GM23338 (cell line): ENCODE results near the gene PHLDB2. TPM values are rescaled to one million over a fixed set of nuclear protein-coding genes. Genes with fewer than 3 reads are reported as not detected.

ENCODE experiments used
- ATAC-seq: fragments of 200-7000 bp; cut with Tn5 transposase; 3 replicates; pipeline ENCODE4 v1.9.1; 2020
- DNase-seq: peaks from one replicate; pipeline ENCODE4 v3.0.0-alpha.2; 2015; ENCODE audit warnings: low spot score
- H2AFZ ChIP-seq: fragments of 200-600 bp; sonication (generic); 2 replicates; pipeline ENCODE4 v1.8.0; 2016; ENCODE audit warnings: antibody characterized with exemption, mild to moderate bottlenecking, moderate library complexity
- H3F3A ChIP-seq: fragments of 200-600 bp; sonication (generic); replicated peaks from 2 replicates; pipeline ENCODE4 v1.8.0; 2017; ENCODE audit warnings: antibody characterized with exemption, mixed run types, low read depth
- H3K27ac ChIP-seq: fragments of 200-600 bp; sonication (generic); 2 replicates; pipeline ENCODE4 v1.6.1; 2016; ENCODE audit warnings: low read depth
- H3K27me3 ChIP-seq: fragments of 200-600 bp; sonication (generic); 2 replicates; pipeline ENCODE4 v1.8.0; 2016; ENCODE audit warnings: mild to moderate bottlenecking, mixed run types, moderate library complexity; ENCODE audit not compliant: insufficient read depth
- H3K36me3 ChIP-seq: fragments of 200-600 bp; sonication (generic); 2 replicates; pipeline ENCODE4 v1.8.0; 2016; ENCODE audit warnings: mild to moderate bottlenecking; ENCODE audit not compliant: insufficient read depth
- H3K4me1 ChIP-seq: fragments of 200-600 bp; sonication (generic); 2 replicates; pipeline ENCODE4 v1.8.0; 2016; ENCODE audit warnings: mild to moderate bottlenecking, moderate library complexity; ENCODE audit not compliant: insufficient read depth
- H3K4me2 ChIP-seq: fragments of 200-600 bp; sonication (generic); 2 replicates; pipeline ENCODE4 v1.7.1; 2017; ENCODE audit warnings: mixed run types
- H3K4me3 ChIP-seq: fragments of 200-600 bp; sonication (generic); 2 replicates; pipeline ENCODE4 v1.6.1; 2016; ENCODE audit warnings: mixed run types
- H3K79me2 ChIP-seq: fragments of 200-600 bp; sonication (generic); replicated peaks from 2 replicates; pipeline ENCODE4 v1.8.0; 2017; ENCODE audit warnings: mild to moderate bottlenecking; ENCODE audit not compliant: insufficient read depth
- H3K9me2 ChIP-seq: fragments of 200-600 bp; sonication (generic); 2 replicates; pipeline ENCODE4 v1.8.0; 2017; ENCODE audit not compliant: insufficient read depth
- H4K20me1 ChIP-seq: fragments of 200-600 bp; sonication (generic); replicated peaks from 2 replicates; pipeline ENCODE4 v1.8.0; 2017; ENCODE audit warnings: mild to moderate bottlenecking; ENCODE audit not compliant: insufficient read depth
- H3K27ac Mint-ChIP-seq: 2 replicates; pipeline ENCODE4 v1.8.0; 2020; ENCODE audit warnings: inconsistent platforms, mild to moderate bottlenecking, moderate library complexity, mixed read lengths
- H3K27me3 Mint-ChIP-seq: 3 replicates; pipeline ENCODE4 v1.8.0; 2022; ENCODE audit warnings: low read depth, mild to moderate bottlenecking, moderate library complexity, mixed read lengths, inconsistent platforms; ENCODE audit not compliant: insufficient read depth, poor library complexity
- H3K36me3 Mint-ChIP-seq: 3 replicates; pipeline ENCODE4 v1.8.0; 2021; ENCODE audit warnings: low read depth, mild to moderate bottlenecking, inconsistent platforms, moderate library complexity, mixed read lengths
- H3K4me1 Mint-ChIP-seq: 3 replicates; pipeline ENCODE4 v1.8.0; 2020; ENCODE audit warnings: mild to moderate bottlenecking, inconsistent platforms, mixed read lengths
- H3K4me3 Mint-ChIP-seq: 3 replicates; pipeline ENCODE4 v1.8.0; 2021; ENCODE audit warnings: moderate library complexity, mild to moderate bottlenecking, inconsistent platforms, mixed read lengths
- H3K9me3 Mint-ChIP-seq: 3 replicates; pipeline ENCODE4 v1.8.0; 2020; ENCODE audit warnings: moderate library complexity, mild to moderate bottlenecking, inconsistent platforms, mixed read lengths
- CREB1 ChIP-seq: fragments of 250-450 bp; sonication (Bioruptor Pico); IDR thresholded peaks from 2 replicates; pipeline ENCODE4 v1.5.0; 2020; ENCODE audit warnings: low read depth, mild to moderate bottlenecking, moderate library complexity
- EZH2 ChIP-seq: fragments of 200-600 bp; sonication (generic); IDR thresholded peaks from one replicate; pipeline ENCODE4 v1.8.0; 2017; ENCODE audit warnings: antibody characterized with exemption, mild to moderate bottlenecking, low read depth; ENCODE audit not compliant: unreplicated experiment
- EZH2phosphoT487 ChIP-seq: fragments of 200-600 bp; sonication (generic); IDR thresholded peaks from one replicate; pipeline ENCODE4 v1.8.1; 2018; ENCODE audit warnings: antibody characterized with exemption; ENCODE audit not compliant: unreplicated experiment
- JUNB ChIP-seq: IDR thresholded peaks from one replicate; pipeline ENCODE4 v1.6.1; 2016; ENCODE audit warnings: antibody characterized with exemption; ENCODE audit not compliant: unreplicated experiment
- NANOG ChIP-seq: IDR thresholded peaks from 2 replicates; pipeline ENCODE4 v1.6.1; 2016; ENCODE audit warnings: antibody characterized with exemption, borderline replicate concordance
- POLR2AphosphoS5 ChIP-seq: IDR thresholded peaks from 2 replicates; pipeline ENCODE4 v1.6.1; 2016; ENCODE audit warnings: antibody characterized with exemption, low read depth
- STAT1 ChIP-seq: IDR thresholded peaks from one replicate; pipeline ENCODE4 v1.6.1; 2016; ENCODE audit warnings: antibody characterized with exemption; ENCODE audit not compliant: unreplicated experiment
- ZNF114 ChIP-seq: fragments of 250-450 bp; sonication (Bioruptor Pico); IDR thresholded peaks from 2 replicates; pipeline ENCODE4 v1.5.0; 2020; ENCODE audit warnings: mild to moderate bottlenecking, moderate library complexity
- ZNF331 ChIP-seq: fragments of 250-450 bp; sonication (Bioruptor Pico); IDR thresholded peaks from 2 replicates; pipeline ENCODE4 v1.5.0; 2020; ENCODE audit warnings: low read depth, mild to moderate bottlenecking, moderate library complexity
- polyA plus RNA-seq: library from polyadenylated mRNA; unstranded; fragments of >200 nt; fragmentation: Nextera tagmentation; extraction: Ambion mirVana; gene quantifications from 2 replicates; pipeline ENCODE4 v1.2.1, GENCODE V29; 2016
- total RNA-seq: library from RNA; depleted of rRNA; stranded (reverse); fragments of >200 nt; shearing (Covaris generic); gene quantifications from 2 replicates; pipeline ENCODE4 v1.2.3, GENCODE V29; 2014
- TF ChIP-seq, protein P1 (sequence below): IDR thresholded peaks from 2 replicates; pipeline ENCODE4 v1.6.1; 2016; ENCODE audit warnings: antibody characterized with exemption
- TF ChIP-seq, protein P2 (sequence below): fragments of 250-450 bp; sonication (Bioruptor Pico); IDR thresholded peaks from 2 replicates; pipeline ENCODE4 v1.5.0; 2020; ENCODE audit warnings: mild to moderate bottlenecking, moderate library complexity
- TF ChIP-seq, protein P3 (sequence below): IDR thresholded peaks from one replicate; pipeline ENCODE4 v1.6.1; 2018; ENCODE audit warnings: antibody characterized with exemption; ENCODE audit not compliant: unreplicated experiment
- TF ChIP-seq, protein P4 (sequence below), 2 experiments: fragments of 200-600 bp in 1 of 2; sonication (generic) in 1 of 2; conservative IDR thresholded peaks; 2 replicates each; pipeline versions ENCODE4 v1.5.1 to v1.6.1; 2016 to 2017; ENCODE audit warnings: antibody characterized with exemption in 2 of 2, low read depth in 2 of 2, mild to moderate bottlenecking in 2 of 2, moderate library complexity in 1 of 2

The PHLDB2 gene
- total and polyA plus RNA-seq, 2 experiments from 2014 or later, result 19.5 to 33.7 TPM

DNA sequence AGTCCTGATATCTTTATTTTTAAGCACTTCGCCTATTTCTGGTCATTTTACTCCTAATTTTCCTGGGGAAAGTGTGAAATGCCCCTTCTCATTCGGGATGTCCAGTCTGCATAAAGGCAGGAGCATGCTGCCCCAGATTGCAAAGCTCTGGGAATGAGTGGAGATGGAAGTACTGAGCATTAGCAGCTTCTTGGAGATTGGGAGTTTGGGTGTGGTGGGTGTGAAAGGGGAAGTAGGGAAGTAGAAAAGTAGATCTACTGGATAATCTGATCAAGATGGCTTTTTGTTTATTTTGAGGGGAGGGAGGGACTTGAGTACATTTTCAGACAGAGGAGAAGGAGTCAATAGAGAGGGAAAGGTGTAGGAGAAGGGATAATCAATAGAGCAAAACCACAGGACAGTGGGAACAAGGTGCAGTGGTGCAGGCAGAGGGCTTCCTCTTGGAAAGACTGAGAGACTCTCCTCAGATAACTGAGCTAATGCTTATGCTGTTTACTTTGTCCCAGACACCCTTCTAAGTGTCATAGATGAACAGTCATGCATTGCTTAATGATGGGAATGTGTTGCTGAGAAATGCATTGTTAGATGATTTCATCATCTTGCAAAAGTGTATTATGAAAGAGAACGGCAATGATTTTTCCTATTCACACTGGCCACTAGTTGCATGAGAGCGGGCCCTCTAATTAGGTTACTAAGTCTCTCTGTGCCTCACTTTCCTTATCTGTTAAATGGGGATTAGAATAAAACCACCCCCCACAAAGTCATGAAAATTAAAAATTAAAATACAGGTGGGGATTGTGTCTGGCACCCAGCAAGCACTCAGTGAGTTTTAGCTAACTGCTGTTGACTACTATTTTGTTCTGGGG, 45.5 kb downstream of the PHLDB2 start:
- Histone ChIP-seq H3K4me1 (no peaks in the 10 kb centered on the region), H3K27ac (no peak overlapping the region), H3F3A (no peaks in the 10 kb centered on the region), H3K27me3 (no peaks in the 10 kb centered on the region), H3K36me3 (no peaks in the 10 kb centered on the region), H4K20me1 (peaks cover 3% of the 10 kb centered on the region; the same call in 1 of the 2 replicates), H3K79me2 (0 out of 2 replicates have a peak, but pooled peaks cover 3% of the 10 kb centered on the region), H2AFZ (no peak overlapping the region), H3K9me2 (no peaks in the 10 kb centered on the region), H3K4me2 (no peak overlapping the region), H3K4me3 (no peak overlapping the region)
- Mint-ChIP-seq H3K27me3 (peaks cover 4% of the 10 kb centered on the region), H3K9me3 (peaks cover 4% of the 10 kb centered on the region; the same call in 2 of the 3 replicates), H3K4me1 (no peaks in the 10 kb centered on the region), H3K27ac (no peak overlapping the region), H3K36me3 (peaks cover 4% of the 10 kb centered on the region; the same call in 2 of the 3 replicates), H3K4me3 (no peak overlapping the region)
- no peak for ATAC-seq
- DNase-seq, result no peak
- TF ChIP-seq NANOG, result no peak
- TF ChIP-seq ZNF331 (CRISPR knock-in tag), result no peak
- TF ChIP-seq EZH2, result no peak
- TF ChIP-seq STAT1, result no peak
- TF ChIP-seq, protein P1, sequence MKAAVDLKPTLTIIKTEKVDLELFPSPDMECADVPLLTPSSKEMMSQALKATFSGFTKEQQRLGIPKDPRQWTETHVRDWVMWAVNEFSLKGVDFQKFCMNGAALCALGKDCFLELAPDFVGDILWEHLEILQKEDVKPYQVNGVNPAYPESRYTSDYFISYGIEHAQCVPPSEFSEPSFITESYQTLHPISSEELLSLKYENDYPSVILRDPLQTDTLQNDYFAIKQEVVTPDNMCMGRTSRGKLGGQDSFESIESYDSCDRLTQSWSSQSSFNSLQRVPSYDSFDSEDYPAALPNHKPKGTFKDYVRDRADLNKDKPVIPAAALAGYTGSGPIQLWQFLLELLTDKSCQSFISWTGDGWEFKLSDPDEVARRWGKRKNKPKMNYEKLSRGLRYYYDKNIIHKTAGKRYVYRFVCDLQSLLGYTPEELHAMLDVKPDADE, result no peak
- TF ChIP-seq, protein P2, sequence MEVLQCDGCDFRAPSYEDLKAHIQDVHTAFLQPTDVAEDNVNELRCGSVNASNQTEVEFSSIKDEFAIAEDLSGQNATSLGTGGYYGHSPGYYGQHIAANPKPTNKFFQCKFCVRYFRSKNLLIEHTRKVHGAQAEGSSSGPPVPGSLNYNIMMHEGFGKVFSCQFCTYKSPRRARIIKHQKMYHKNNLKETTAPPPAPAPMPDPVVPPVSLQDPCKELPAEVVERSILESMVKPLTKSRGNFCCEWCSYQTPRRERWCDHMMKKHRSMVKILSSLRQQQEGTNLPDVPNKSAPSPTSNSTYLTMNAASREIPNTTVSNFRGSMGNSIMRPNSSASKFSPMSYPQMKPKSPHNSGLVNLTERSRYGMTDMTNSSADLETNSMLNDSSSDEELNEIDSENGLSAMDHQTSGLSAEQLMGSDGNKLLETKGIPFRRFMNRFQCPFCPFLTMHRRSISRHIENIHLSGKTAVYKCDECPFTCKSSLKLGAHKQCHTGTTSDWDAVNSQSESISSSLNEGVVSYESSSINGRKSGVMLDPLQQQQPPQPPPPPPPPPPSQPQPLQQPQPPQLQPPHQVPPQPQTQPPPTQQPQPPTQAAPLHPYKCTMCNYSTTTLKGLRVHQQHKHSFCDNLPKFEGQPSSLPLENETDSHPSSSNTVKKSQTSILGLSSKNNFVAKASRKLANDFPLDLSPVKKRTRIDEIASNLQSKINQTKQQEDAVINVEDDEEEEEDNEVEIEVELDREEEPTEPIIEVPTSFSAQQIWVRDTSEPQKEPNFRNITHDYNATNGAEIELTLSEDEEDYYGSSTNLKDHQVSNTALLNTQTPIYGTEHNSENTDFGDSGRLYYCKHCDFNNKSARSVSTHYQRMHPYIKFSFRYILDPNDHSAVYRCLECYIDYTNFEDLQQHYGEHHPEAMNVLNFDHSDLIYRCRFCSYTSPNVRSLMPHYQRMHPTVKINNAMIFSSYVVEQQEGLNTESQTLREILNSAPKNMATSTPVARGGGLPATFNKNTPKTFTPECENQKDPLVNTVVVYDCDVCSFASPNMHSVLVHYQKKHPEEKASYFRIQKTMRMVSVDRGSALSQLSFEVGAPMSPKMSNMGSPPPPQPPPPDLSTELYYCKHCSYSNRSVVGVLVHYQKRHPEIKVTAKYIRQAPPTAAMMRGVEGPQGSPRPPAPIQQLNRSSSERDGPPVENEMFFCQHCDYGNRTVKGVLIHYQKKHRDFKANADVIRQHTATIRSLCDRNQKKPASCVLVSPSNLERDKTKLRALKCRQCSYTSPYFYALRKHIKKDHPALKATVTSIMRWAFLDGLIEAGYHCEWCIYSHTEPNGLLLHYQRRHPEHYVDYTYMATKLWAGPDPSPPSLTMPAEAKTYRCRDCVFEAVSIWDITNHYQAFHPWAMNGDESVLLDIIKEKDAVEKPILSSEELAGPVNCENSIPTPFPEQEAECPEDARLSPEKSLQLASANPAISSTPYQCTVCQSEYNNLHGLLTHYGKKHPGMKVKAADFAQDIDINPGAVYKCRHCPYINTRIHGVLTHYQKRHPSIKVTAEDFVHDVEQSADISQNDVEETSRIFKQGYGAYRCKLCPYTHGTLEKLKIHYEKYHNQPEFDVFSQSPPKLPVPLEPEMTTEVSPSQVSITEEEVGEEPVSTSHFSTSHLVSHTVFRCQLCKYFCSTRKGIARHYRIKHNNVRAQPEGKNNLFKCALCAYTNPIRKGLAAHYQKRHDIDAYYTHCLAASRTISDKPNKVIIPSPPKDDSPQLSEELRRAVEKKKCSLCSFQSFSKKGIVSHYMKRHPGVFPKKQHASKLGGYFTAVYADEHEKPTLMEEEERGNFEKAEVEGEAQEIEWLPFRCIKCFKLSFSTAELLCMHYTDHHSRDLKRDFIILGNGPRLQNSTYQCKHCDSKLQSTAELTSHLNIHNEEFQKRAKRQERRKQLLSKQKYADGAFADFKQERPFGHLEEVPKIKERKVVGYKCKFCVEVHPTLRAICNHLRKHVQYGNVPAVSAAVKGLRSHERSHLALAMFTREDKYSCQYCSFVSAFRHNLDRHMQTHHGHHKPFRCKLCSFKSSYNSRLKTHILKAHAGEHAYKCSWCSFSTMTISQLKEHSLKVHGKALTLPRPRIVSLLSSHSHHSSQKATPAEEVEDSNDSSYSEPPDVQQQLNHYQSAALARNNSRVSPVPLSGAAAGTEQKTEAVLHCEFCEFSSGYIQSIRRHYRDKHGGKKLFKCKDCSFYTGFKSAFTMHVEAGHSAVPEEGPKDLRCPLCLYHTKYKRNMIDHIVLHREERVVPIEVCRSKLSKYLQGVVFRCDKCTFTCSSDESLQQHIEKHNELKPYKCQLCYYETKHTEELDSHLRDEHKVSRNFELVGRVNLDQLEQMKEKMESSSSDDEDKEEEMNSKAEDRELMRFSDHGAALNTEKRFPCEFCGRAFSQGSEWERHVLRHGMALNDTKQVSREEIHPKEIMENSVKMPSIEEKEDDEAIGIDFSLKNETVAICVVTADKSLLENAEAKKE (CRISPR knock-in tag), result no peak
- no peak for TF ChIP-seq JUNB
- TF ChIP-seq CREB1, result no peak
- no peak for TF ChIP-seq EZH2phosphoT487
- TF ChIP-seq ZNF114 (CRISPR knock-in tag), result no peak
- TF ChIP-seq, protein P3, sequence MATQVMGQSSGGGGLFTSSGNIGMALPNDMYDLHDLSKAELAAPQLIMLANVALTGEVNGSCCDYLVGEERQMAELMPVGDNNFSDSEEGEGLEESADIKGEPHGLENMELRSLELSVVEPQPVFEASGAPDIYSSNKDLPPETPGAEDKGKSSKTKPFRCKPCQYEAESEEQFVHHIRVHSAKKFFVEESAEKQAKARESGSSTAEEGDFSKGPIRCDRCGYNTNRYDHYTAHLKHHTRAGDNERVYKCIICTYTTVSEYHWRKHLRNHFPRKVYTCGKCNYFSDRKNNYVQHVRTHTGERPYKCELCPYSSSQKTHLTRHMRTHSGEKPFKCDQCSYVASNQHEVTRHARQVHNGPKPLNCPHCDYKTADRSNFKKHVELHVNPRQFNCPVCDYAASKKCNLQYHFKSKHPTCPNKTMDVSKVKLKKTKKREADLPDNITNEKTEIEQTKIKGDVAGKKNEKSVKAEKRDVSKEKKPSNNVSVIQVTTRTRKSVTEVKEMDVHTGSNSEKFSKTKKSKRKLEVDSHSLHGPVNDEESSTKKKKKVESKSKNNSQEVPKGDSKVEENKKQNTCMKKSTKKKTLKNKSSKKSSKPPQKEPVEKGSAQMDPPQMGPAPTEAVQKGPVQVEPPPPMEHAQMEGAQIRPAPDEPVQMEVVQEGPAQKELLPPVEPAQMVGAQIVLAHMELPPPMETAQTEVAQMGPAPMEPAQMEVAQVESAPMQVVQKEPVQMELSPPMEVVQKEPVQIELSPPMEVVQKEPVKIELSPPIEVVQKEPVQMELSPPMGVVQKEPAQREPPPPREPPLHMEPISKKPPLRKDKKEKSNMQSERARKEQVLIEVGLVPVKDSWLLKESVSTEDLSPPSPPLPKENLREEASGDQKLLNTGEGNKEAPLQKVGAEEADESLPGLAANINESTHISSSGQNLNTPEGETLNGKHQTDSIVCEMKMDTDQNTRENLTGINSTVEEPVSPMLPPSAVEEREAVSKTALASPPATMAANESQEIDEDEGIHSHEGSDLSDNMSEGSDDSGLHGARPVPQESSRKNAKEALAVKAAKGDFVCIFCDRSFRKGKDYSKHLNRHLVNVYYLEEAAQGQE, result no peak
- TF ChIP-seq POLR2AphosphoS5, result no peak
- TF ChIP-seq, protein P4, sequence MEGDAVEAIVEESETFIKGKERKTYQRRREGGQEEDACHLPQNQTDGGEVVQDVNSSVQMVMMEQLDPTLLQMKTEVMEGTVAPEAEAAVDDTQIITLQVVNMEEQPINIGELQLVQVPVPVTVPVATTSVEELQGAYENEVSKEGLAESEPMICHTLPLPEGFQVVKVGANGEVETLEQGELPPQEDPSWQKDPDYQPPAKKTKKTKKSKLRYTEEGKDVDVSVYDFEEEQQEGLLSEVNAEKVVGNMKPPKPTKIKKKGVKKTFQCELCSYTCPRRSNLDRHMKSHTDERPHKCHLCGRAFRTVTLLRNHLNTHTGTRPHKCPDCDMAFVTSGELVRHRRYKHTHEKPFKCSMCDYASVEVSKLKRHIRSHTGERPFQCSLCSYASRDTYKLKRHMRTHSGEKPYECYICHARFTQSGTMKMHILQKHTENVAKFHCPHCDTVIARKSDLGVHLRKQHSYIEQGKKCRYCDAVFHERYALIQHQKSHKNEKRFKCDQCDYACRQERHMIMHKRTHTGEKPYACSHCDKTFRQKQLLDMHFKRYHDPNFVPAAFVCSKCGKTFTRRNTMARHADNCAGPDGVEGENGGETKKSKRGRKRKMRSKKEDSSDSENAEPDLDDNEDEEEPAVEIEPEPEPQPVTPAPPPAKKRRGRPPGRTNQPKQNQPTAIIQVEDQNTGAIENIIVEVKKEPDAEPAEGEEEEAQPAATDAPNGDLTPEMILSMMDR (conservative IDR thresholded peaks at IDR 0.05; ENCODE audit: low read depth in 2 of 2), result no peak
